ENCODE results near the gene EVA1C. TPM values are rescaled to one million over a fixed set of nuclear protein-coding genes. Genes with fewer than 3 reads are reported as not detected.
"Not testable (repeated sequence)": the region's sequence is repeated elsewhere in the genome, so short reads cannot be mapped to it uniquely, and the experiment has no call there.

Gene EVA1C
- total RNA-seq, 4 donors from 2014 or later, result 57.4 to 108 (median 66.7) TPM

- WGBS, 2 donors, result 59 to 64% methylated on average over 6 of the region's 6 CpGs
- no peak for DNase-seq (ENCODE audit: low spot score in 2 of 2)
- H3K4me3 ChIP-seq (ENCODE audit: low read depth, poor library complexity, severe bottlenecking), result no peak overlapping the region
- intact Hi-C loops (cut with DNase I; ENCODE audit: low total_unique reads), result no loop called here
- TF ChIP-seq, protein P1, sequence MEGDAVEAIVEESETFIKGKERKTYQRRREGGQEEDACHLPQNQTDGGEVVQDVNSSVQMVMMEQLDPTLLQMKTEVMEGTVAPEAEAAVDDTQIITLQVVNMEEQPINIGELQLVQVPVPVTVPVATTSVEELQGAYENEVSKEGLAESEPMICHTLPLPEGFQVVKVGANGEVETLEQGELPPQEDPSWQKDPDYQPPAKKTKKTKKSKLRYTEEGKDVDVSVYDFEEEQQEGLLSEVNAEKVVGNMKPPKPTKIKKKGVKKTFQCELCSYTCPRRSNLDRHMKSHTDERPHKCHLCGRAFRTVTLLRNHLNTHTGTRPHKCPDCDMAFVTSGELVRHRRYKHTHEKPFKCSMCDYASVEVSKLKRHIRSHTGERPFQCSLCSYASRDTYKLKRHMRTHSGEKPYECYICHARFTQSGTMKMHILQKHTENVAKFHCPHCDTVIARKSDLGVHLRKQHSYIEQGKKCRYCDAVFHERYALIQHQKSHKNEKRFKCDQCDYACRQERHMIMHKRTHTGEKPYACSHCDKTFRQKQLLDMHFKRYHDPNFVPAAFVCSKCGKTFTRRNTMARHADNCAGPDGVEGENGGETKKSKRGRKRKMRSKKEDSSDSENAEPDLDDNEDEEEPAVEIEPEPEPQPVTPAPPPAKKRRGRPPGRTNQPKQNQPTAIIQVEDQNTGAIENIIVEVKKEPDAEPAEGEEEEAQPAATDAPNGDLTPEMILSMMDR (IDR thresholded peaks at IDR 0.05), result no peak
- no peak for TF ChIP-seq POLR2A (IDR thresholded peaks at IDR 0.05)
Measured at GRCh38 chr21:32456497-32456918, 44.0 kb downstream of the EVA1C start.

- no peak overlapping the region for H3K4me3 ChIP-seq (ENCODE audit: low read depth, poor library complexity, severe bottlenecking)
- intact Hi-C loops (cut with DNase I; ENCODE audit: low total_unique reads), result no loop called here
- DNase-seq (ENCODE audit: low spot score in 2 of 2), result peak in 1 of 2 donors; percentile 89
- 48 to 54% methylated on average over 9 of the region's 9 CpGs for WGBS, 2 donors
- TF ChIP-seq POLR2A (IDR thresholded peaks at IDR 0.05), result no peak
- TF ChIP-seq, protein P1 (IDR thresholded peaks at IDR 0.05), result no peak
Measured at GRCh38 chr21:32457360-32457840, 44.9 kb downstream of the EVA1C start.

- TF ChIP-seq POLR2A (IDR thresholded peaks at IDR 0.05), result no peak
- TF ChIP-seq, protein P1 (IDR thresholded peaks at IDR 0.05), result no peak
- DNase-seq (ENCODE audit: low spot score in 2 of 2), result no peak
- intact Hi-C loops (cut with DNase I; ENCODE audit: low total_unique reads), result no loop called here
- H3K4me3 ChIP-seq (ENCODE audit: low read depth, poor library complexity, severe bottlenecking), result no peak overlapping the region
- WGBS, 2 donors, result 83 to 97% methylated on average over 6 of the region's 6 CpGs
Measured at GRCh38 chr21:32457962-32458361, 45.5 kb downstream of the EVA1C start.

DNA sequence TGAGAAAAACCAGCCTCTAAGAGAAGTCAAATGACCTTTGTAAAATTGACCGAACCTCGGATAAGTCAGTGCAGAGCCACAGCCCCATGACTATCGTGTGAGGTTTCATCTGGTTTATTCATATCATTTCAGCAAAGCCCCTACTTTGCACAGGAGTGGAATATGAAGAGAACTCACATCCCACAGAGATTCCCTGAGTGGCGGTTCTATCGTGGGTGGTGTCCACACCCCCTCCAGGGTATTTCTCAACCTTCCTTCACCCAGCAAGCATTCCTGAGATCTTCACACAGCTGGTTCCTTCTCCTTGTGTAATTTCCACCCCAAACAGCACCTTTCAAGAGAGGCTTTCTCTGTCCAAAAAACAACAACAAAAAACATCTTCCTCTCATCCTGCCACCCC is 47.5 kb downstream of the EVA1C start:
- intact Hi-C loops (cut with DNase I; ENCODE audit: low total_unique reads), result no loop called here
- no peak for DNase-seq (ENCODE audit: low spot score in 2 of 2)
- TF ChIP-seq, protein P1 (IDR thresholded peaks at IDR 0.05), result no peak
- TF ChIP-seq POLR2A (IDR thresholded peaks at IDR 0.05), result no peak
- H3K4me3 ChIP-seq (ENCODE audit: low read depth, poor library complexity, severe bottlenecking), result no peak overlapping the region
- WGBS, 2 donors, result 70 to 84% methylated on average over 5 of the region's 5 CpGs

GRCh38 chr21:32461503-32461902 is 49.0 kb downstream of the EVA1C start:
- H3K4me3 ChIP-seq (ENCODE audit: low read depth, poor library complexity, severe bottlenecking), result no peak overlapping the region
- no peak for DNase-seq (ENCODE audit: low spot score in 2 of 2)
- intact Hi-C loops (cut with DNase I; ENCODE audit: low total_unique reads), result no loop called here
- WGBS, 2 donors, result 87 to 92% methylated on average over 6 of the region's 6 CpGs
- TF ChIP-seq, protein P1 (IDR thresholded peaks at IDR 0.05), result no peak
- TF ChIP-seq POLR2A (IDR thresholded peaks at IDR 0.05), result no peak

- intact Hi-C loops (cut with DNase I; ENCODE audit: low total_unique reads); DNase-seq (ENCODE audit: low spot score in 2 of 2); H3K4me3 ChIP-seq (ENCODE audit: low read depth, poor library complexity, severe bottlenecking): not testable (repeated sequence)
- 95 to 98% methylated on average over 3 of the region's 3 CpGs for WGBS, 2 donors
Measured at GRCh38 chr21:32462564-32462963, 50.1 kb downstream of the EVA1C start.

Data from lower leg skin (tissue), 4 donors.